DOHH2 (cell line): ENCODE measurements around the gene SNX30.

Experiments used
- H3F3A ChIP-seq: fragments of 200-600 bp; sonication (generic), shearing (Covaris generic); 2 replicates; pipeline ENCODE4 v1.6.0; 2016; ENCODE audit warnings: antibody characterized with exemption, mild to moderate bottlenecking; ENCODE audit not compliant: control insufficient read depth, insufficient read depth
- H3K27ac ChIP-seq: fragments of 200-600 bp; sonication (generic); 2 replicates; pipeline ENCODE4 v1.5.1; 2014; ENCODE audit warnings: low read depth, mild to moderate bottlenecking, low read length, moderate library complexity
- H3K27me3 ChIP-seq: fragments of 200-600 bp; sonication (generic); 2 replicates; pipeline ENCODE4 v1.6.1; 2014; ENCODE audit warnings: mild to moderate bottlenecking, low read length, mixed read lengths; ENCODE audit not compliant: control insufficient read depth
- H3K36me3 ChIP-seq: fragments of 200-600 bp; sonication (generic); 2 replicates; pipeline ENCODE4 v1.6.1; 2014; ENCODE audit warnings: mild to moderate bottlenecking, low read length, moderate library complexity, mixed read lengths; ENCODE audit not compliant: control insufficient read depth
- H3K4me1 ChIP-seq: fragments of 200-600 bp; sonication (generic); 2 replicates; pipeline ENCODE4 v1.6.1; 2014; ENCODE audit warnings: mild to moderate bottlenecking, low read length, mixed read lengths; ENCODE audit not compliant: control insufficient read depth
- H3K4me2 ChIP-seq: fragments of 200-600 bp; sonication (generic); 2 replicates; pipeline ENCODE4 v1.6.0; 2014; ENCODE audit warnings: mild to moderate bottlenecking, low read length, moderate library complexity
- H3K4me3 ChIP-seq: fragments of 200-600 bp; sonication (generic); 2 replicates; pipeline ENCODE4 v1.5.1; 2014; ENCODE audit warnings: mild to moderate bottlenecking, low read length, mixed read lengths
- H3K79me2 ChIP-seq: fragments of 200-600 bp; sonication (generic); 2 replicates; pipeline ENCODE4 v1.6.1; 2014; ENCODE audit warnings: mild to moderate bottlenecking, low read length, mixed read lengths; ENCODE audit not compliant: control insufficient read depth
- H3K9me2 ChIP-seq: fragments of 200-600 bp; sonication (generic); replicated peaks from 2 replicates; pipeline ENCODE4 v1.6.1; 2014; ENCODE audit warnings: mild to moderate bottlenecking, low read length, mixed read lengths; ENCODE audit not compliant: control insufficient read depth
- H3K9me3 ChIP-seq: fragments of 200-600 bp; sonication (generic); 2 replicates; pipeline ENCODE4 v1.6.1; 2014; ENCODE audit warnings: antibody characterized with exemption, low read length, mixed read lengths; ENCODE audit not compliant: control insufficient read depth, insufficient read depth
- H4K20me1 ChIP-seq: fragments of 200-600 bp; sonication (generic); 2 replicates; pipeline ENCODE4 v1.6.0; 2014; ENCODE audit warnings: low read depth, mild to moderate bottlenecking, antibody characterized with exemption, low read length, moderate library complexity; ENCODE audit not compliant: control insufficient read depth, insufficient read depth
- EZH2phosphoT487 ChIP-seq: fragments of 200-600 bp; sonication (generic); IDR thresholded peaks from 2 replicates; pipeline ENCODE4 v1.6.1; 2017; ENCODE audit warnings: borderline replicate concordance, mild to moderate bottlenecking, antibody characterized with exemption, low read length, moderate library complexity, mixed read lengths
- TF ChIP-seq, protein P1 (sequence below): fragments of 200-600 bp; sonication (generic); IDR thresholded peaks from one replicate; pipeline ENCODE4 v1.5.1; 2014; ENCODE audit warnings: antibody characterized with exemption, mild to moderate bottlenecking, low read depth, low read length; ENCODE audit not compliant: poor library complexity, severe bottlenecking

The SNX30 gene

DNA sequence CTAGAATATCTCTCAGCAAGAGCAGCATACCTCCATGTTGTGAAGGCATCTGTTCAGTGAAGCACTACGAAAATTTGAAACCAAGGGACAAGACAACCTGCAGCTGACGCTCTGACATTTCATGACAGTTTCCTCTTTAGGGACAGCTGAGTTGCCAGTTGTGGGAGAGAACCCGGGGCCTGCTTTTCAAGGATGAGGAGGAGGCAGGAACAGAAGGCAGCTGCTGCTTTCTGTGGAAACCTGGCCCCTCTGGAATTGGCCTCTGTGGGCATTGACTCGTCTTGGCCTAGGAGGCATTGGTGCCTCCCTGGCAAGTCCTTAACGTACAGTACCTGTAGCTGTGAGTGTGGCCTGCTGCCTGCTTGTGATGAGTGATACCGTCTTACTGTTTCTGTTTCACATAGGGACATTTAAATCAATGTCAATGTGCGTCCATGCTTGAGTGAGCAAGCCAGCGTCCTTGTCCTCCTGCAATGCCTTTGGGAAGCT, 118.5 kb downstream of the SNX30 start:
- H3F3A ChIP-seq: no peaks in the 10 kb centered on the region
- H3K27me3 ChIP-seq: no peaks in the 10 kb centered on the region
- H3K9me2 ChIP-seq: no peaks in the 10 kb centered on the region
- H3K4me3 ChIP-seq: no peak overlapping the region
- no peaks in the 10 kb centered on the region for H4K20me1 ChIP-seq
- H3K79me2 ChIP-seq: no peaks in the 10 kb centered on the region
- no peak overlapping the region for H3K4me2 ChIP-seq
- peaks cover 10% of the 10 kb centered on the region; the same call in 1 of the 2 replicates for H3K36me3 ChIP-seq
- H3K4me1 ChIP-seq: peaks cover 4% of the 10 kb centered on the region; the same call in 1 of the 2 replicates
- TF ChIP-seq, protein P1, sequence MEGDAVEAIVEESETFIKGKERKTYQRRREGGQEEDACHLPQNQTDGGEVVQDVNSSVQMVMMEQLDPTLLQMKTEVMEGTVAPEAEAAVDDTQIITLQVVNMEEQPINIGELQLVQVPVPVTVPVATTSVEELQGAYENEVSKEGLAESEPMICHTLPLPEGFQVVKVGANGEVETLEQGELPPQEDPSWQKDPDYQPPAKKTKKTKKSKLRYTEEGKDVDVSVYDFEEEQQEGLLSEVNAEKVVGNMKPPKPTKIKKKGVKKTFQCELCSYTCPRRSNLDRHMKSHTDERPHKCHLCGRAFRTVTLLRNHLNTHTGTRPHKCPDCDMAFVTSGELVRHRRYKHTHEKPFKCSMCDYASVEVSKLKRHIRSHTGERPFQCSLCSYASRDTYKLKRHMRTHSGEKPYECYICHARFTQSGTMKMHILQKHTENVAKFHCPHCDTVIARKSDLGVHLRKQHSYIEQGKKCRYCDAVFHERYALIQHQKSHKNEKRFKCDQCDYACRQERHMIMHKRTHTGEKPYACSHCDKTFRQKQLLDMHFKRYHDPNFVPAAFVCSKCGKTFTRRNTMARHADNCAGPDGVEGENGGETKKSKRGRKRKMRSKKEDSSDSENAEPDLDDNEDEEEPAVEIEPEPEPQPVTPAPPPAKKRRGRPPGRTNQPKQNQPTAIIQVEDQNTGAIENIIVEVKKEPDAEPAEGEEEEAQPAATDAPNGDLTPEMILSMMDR: no peak
- no peak for TF ChIP-seq EZH2phosphoT487
- no peak overlapping the region for H3K27ac ChIP-seq
- H3K9me3 ChIP-seq: no peaks in the 10 kb centered on the region

DNA sequence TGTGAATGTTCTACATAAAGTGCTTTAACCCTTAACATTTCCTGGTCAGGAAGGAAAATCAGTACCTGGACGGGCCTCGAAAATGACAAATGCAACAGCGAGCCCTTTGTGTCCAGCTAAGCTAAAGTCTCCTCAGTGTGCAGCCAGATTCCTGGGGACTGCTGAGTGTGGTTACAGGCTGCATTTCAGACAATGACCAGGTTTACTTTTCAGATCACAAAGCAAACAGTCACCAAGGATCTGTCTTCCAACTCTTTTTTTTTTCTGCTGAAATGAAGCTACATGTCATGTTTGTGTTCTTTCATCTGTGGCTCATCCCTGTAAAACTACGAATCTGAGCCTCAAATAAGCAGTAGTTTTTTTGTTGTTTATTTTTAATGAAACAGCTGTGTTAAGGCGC, 119.4 kb downstream of the SNX30 start:
- no peaks in the 10 kb centered on the region for H3K79me2 ChIP-seq
- no peaks in the 10 kb centered on the region for H4K20me1 ChIP-seq
- no peak overlapping the region for H3K4me2 ChIP-seq
- peaks cover 4% of the 10 kb centered on the region; the same call in 1 of the 2 replicates for H3K4me1 ChIP-seq
- H3K27me3 ChIP-seq: no peaks in the 10 kb centered on the region
- no peak for TF ChIP-seq EZH2phosphoT487
- TF ChIP-seq, protein P1: no peak
- H3K27ac ChIP-seq: no peak overlapping the region
- no peaks in the 10 kb centered on the region for H3K9me2 ChIP-seq
- H3K9me3 ChIP-seq: no peaks in the 10 kb centered on the region
- H3K36me3 ChIP-seq: peaks cover 7% of the 10 kb centered on the region; the same call in 1 of the 2 replicates
- H3F3A ChIP-seq: no peaks in the 10 kb centered on the region
- H3K4me3 ChIP-seq: no peak overlapping the region

DNA sequence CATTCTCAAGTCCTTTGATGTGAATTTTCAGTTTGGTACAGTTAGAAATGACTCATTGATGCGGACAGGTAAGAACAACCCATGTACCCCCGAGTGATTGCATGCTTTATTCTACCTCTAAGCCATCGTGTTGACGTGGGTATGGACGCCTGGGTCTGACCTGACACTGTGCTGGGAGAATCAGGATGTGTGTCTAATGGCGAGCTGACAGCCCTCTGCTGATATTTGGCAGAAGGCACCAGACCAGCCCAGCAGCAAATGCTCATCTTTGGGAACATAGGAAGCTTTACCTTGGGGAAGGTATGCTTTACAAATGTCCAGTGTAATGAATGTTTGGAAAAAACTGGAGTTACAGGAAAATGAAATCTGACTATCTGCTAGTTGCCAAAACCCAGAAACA, 120.0 kb downstream of the SNX30 start:
- H3K4me1 ChIP-seq: peaks cover 4% of the 10 kb centered on the region; the same call in 1 of the 2 replicates
- peaks cover 4% of the 10 kb centered on the region; the same call in 1 of the 2 replicates for H3K36me3 ChIP-seq
- H3K4me2 ChIP-seq: no peak overlapping the region
- H3F3A ChIP-seq: no peaks in the 10 kb centered on the region
- no peaks in the 10 kb centered on the region for H3K9me3 ChIP-seq
- TF ChIP-seq, protein P1: no peak
- TF ChIP-seq EZH2phosphoT487: no peak
- H3K4me3 ChIP-seq: no peak overlapping the region
- no peaks in the 10 kb centered on the region for H4K20me1 ChIP-seq
- no peak overlapping the region for H3K27ac ChIP-seq
- H3K9me2 ChIP-seq: no peaks in the 10 kb centered on the region
- no peaks in the 10 kb centered on the region for H3K27me3 ChIP-seq
- H3K79me2 ChIP-seq: no peaks in the 10 kb centered on the region
